ENCODE data around the gene MAML1. TPM values are rescaled to one million over a fixed set of nuclear protein-coding genes. Genes with fewer than 3 reads are reported as not detected.

MAML1 gene, protein sequence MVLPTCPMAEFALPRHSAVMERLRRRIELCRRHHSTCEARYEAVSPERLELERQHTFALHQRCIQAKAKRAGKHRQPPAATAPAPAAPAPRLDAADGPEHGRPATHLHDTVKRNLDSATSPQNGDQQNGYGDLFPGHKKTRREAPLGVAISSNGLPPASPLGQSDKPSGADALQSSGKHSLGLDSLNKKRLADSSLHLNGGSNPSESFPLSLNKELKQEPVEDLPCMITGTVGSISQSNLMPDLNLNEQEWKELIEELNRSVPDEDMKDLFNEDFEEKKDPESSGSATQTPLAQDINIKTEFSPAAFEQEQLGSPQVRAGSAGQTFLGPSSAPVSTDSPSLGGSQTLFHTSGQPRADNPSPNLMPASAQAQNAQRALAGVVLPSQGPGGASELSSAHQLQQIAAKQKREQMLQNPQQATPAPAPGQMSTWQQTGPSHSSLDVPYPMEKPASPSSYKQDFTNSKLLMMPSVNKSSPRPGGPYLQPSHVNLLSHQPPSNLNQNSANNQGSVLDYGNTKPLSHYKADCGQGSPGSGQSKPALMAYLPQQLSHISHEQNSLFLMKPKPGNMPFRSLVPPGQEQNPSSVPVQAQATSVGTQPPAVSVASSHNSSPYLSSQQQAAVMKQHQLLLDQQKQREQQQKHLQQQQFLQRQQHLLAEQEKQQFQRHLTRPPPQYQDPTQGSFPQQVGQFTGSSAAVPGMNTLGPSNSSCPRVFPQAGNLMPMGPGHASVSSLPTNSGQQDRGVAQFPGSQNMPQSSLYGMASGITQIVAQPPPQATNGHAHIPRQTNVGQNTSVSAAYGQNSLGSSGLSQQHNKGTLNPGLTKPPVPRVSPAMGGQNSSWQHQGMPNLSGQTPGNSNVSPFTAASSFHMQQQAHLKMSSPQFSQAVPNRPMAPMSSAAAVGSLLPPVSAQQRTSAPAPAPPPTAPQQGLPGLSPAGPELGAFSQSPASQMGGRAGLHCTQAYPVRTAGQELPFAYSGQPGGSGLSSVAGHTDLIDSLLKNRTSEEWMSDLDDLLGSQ
- 16.0 to 18.5 TPM (median 17.7 TPM) in 5 replicates for total RNA-seq (2022; extraction: Qiagen RNA extraction)

DNA sequence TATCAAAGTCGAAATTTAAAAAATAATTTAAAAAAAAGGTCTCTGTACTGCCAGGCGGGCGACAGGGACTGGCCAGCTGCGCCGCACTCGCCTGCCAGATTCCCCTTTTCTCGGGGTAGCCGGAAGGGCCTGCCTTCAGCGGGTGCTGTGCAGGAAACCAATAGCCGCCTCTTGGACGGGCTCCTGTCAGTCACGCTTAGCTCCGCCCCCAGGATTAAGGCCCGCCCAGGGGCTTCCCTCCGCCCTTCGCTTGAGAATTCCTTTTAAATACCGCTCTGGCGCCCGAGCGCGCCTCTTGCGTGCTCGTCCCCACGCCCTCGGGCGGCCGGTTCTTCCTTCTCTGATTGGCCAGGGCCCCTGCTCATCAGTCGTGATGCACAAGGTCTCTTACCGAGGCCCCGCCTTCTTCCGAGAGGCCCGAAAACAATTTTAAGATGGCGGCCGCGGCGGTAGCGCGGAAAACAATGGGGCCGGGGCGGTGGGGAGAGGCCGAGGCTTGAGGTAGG is at the start of gene MAML1:
MAML1 (plus strand) TSS at position 411 of the 506 bp plus-strand sequence. CDS start 291 bp downstream, outside the sequence.

DNA sequence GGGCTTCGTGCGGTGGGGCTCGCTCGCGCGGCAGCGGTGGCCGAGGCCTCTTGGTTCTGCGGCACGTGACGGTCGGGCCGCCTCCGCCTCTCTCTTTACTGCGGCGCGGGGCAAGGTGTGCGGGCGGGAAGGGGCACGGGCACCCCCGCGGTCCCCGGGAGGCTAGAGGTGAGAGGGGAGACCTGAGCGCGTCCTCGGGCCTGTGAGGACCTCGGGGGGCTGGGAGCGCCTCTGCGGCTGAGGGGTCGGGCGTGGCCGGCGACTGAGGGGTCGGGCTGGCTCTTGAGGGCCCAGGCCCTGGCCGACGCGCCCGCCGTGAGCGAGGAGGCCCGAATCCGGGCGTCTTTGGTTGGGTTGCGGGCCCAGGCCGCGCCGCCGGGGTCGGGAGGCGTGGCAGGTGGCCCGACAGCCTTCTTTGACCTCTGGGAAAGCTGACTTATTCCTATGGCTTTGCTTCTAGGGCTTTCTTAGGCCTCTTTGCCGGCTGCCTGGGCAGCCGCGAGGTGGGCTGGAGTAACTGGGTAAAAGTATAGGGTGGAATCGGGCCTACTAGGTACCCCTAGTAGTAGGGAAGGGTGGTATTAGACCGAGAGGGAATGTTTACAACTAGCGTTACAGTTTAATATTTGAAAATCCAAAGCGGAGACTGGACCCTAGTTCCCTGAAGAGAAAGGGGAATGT is 33.5 kb upstream of the MAML1 start, which contains the start of gene CANX:
CANX (plus strand) TSS at position 33 of the 681 bp plus-strand sequence. CDS start 6,715 bp downstream, outside the sequence.

DNA sequence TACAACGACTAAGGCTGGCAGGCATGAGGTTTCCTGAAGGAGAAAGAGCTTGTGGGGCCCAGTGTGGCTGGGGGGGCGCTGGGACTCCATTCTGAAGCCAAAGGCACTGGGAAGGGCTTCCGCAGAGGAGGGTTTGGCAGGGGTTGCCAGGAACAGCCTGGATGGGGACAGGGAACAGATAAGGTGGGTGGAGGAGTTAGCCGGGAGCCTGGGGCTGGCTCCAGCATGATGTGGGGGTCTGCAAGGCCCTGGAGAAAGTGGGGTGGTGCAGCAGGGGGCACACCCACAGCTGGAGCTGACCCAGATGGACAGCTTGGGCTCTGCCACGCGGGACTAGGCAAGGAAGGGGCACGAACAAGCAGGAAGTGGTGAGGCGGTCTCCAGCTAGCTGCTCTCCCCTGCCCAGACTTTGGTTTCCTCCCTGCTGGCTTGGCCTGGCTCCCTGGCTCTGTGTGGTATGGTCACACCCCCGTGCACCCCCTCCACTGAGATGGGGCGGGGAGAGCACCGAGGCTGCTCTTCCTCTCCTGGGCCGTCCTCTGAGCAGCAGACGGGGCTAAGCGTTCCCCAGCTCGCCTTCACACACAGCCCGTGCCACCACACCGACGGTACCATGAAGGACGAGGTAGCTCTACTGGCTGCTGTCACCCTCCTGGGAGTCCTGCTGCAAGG is 61.0 kb downstream of the MAML1 start, which contains the start of gene LTC4S:
LTC4S (plus strand) TSS at position 519 of the 672 bp plus-strand sequence; CDS start at position 614, 95 bp downstream.

DNA sequence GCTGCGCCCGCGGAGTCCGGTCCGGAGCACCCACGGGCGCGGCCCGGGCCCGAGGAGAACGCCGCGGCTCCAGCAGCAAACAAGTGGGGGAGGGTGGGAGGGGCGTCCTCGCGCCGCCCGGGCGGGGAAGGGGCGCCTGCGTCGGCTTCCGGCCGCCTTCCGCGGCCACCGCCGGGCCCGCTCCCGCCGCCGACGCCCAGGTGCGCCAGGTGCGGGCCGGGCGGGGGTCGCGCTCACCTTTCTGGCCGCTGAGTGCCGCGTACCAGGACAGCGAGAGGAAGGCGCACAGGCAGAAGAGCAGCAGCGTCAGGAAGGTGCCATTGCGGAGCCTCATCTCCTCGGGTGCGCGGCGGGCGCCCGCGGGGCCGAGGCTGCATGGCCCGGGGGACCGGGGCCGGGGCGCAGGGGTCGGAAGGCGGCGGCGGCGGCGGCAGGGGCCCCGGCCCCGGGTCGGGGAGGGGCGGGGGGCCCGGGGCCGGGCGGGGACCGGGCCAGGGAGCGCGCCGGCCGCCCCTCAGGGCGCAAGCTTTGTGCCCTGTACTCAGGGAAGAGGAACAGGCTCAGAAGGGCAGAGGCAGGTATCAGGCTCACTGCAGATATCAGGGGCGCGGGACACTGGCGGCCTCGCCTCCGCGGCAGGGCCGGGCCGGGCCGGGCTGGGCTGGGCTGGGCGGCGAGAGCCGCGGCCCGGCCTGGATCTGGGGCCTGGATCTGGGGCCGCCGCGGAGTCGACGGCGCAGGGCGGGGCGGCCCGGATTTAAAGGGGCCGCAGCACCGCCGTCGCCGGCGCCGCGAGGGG is 73.8 kb downstream of the MAML1 start, which contains the start of gene MGAT4B:
MGAT4B (minus strand) TSS at position 617 of the 799 bp plus-strand sequence; CDS start at position 334, 283 bp downstream.

DNA sequence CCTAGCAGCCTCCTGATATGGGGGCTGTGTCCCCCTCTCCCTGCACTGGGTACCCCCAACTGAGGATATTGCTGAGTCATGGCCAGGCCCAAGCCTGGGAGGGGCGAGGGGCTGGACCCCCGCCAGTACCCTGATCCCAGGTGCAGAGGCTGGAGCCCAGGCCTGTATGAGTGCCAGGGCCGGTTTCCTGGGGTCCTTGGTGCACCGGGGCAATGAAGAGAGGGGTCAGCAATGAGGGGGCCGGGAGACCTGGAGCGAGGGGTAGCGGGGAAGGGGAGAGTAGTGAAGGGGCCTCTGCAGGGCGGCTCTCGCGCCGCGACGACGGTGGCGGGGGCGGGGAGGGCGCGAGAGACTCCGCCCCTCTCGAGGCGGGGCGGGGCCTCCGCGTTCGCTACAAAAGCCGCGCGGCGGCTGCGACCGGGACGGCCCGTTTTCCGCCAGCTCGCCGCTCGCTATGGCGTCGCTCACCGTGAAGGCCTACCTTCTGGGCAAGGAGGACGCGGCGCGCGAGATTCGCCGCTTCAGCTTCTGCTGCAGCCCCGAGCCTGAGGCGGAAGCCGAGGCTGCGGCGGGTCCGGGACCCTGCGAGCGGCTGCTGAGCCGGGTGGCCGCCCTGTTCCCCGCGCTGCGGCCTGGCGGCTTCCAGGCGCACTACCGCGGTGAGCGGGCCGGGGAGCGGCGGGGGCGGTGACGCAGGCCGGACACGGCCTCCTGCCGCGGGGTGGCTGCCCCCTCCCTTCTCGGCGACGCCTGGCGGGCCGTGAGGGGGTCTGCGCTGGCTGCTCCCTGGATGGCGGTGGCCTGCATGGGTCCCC is 88.1 kb downstream of the MAML1 start, which contains the start of gene SQSTM1:
SQSTM1 (plus strand) TSS at position 423 of the 815 bp plus-strand sequence; CDS start at position 455, 32 bp downstream.

Other genes with a start within 250 kb of the MAML1 start
- gene RUFY1, start 182.3 kb upstream of the MAML1 start, total RNA-seq (2022; extraction: Qiagen RNA extraction), result 25.4 to 27.2 TPM (median 26.8 TPM) in 5 replicates
- gene HNRNPH1, start 109.2 kb upstream of the MAML1 start, total RNA-seq (2022; extraction: Qiagen RNA extraction), result 401 to 608 TPM (median 443 TPM) in 5 replicates
- not detected in 5 replicates for gene CBY3, start 51.8 kb upstream of the MAML1 start, total RNA-seq (2022; extraction: Qiagen RNA extraction)
- gene CANX, start 33.9 kb upstream of the MAML1 start, total RNA-seq (2022; extraction: Qiagen RNA extraction), result 304 to 409 TPM (median 341 TPM) in 5 replicates
- 0.28 TPM in 2 of 5 replicates, not detected in the others for gene LTC4S, start 61.2 kb downstream of the MAML1 start, total RNA-seq (2022; extraction: Qiagen RNA extraction)
- gene MGAT4B, start 74.0 kb downstream of the MAML1 start, total RNA-seq (2022; extraction: Qiagen RNA extraction), result 190 to 225 TPM (median 204 TPM) in 5 replicates
- gene SQSTM1, start 88.1 kb downstream of the MAML1 start, total RNA-seq (2022; extraction: Qiagen RNA extraction), result 721 to 1,258 TPM (median 848 TPM) in 5 replicates
- gene MRNIP, start 126.0 kb downstream of the MAML1 start, total RNA-seq (2022; extraction: Qiagen RNA extraction), result 13.7 to 22.1 TPM (median 19.5 TPM) in 5 replicates
- gene TBC1D9B, start 175.1 kb downstream of the MAML1 start, total RNA-seq (2022; extraction: Qiagen RNA extraction), result 55.0 to 69.0 TPM (median 63.0 TPM) in 5 replicates